UCSD-AML1 (cell line): ENCODE data around the gene FIBP.
A peak's percentile ranks its signal among the peaks of the same experiment; 100 is the strongest.

Experiments
- DNase-seq: peaks from one replicate; lab custom pipeline; 2025; ENCODE audit not compliant: unreplicated experiment; lab: John Stamatoyannopoulos, UW

Gene FIBP

DNA sequence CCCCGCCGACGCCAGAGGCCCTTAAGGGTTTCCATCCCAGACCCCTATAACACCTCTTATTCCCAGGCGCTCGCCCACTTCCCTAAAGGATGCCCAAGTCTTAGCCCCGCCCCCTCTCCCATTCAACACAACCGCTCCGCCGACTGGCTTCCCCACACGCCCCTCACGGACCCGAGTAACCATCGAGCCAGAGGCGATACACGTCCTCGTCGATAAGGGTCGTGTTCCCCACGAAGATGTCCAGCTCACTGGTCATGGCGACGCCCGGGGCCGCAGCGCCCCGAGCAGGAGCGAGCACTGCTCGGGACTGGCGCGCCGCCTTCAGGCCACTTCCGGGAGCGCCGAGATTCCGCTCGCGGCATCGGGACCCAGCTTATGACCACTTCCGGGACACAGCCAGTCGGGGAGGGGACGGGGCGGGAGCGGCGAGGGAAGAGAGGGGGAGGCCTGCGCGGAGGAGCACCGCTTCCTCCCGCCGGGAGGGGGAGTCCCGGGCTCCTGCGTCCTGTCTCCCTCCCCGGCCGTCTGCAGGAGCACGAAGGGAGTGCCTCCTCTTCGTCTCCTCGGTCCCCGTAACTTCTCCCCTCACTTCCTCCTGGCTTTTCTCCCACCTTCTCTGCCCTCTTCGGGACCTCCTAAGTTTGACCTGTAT, at the start of gene FIBP:
FIBP (minus strand) TSS at position 309 of the 652 bp plus-strand sequence; CDS start at position 256, 53 bp downstream.
- peak; percentile 98 for DNase-seq

GRCh38 chr11:65937766-65938165, 49.5 kb upstream of the FIBP start:
- DNase-seq: no peak

DNA sequence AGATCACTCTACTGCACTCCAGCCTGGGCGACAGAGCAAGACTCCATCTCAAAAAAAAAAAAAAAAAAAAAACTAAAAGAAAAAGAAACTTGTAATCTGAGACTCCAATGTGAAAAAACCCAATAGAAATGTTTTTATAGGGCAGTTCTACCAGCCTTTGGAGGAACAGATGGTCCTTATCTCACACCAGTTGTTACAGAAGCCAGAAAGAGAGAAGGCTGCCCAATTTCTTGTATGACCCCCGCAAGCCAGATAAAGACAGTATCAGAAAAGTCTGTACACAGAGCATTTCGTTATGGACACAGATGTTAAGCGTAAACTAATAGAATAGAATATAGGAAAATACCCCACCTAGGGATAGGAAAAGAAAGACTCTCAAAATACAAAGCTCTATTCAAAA, 45.7 kb upstream of the FIBP start:
- DNase-seq: no peak

GRCh38 chr11:65932558-65932919, 44.3 kb upstream of the FIBP start:
- no peak for DNase-seq

GRCh38 chr11:65931773-65932557, 43.7 kb upstream of the FIBP start:
- no peak for DNase-seq

DNA sequence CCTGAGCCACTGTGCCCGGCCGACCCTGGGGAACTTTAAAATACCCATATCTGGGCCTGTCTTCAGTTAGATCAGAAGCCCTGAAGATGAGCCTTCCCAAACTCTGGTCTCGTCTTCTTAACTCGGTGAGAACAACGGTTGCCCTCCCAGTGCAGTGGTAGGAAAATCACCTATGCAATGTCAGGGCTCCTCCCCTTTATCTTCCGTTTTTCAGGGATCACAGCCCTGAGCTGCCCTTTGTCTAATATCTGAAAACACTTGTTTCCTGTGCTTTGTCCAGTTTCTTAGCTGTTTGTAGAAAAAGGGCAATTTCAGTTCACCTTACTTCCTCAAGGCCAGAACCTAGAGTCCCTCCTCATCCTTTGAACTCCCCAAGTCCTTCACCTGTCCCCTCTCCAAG, 40.4 kb upstream of the FIBP start:
- DNase-seq: peak; percentile 22

DNA sequence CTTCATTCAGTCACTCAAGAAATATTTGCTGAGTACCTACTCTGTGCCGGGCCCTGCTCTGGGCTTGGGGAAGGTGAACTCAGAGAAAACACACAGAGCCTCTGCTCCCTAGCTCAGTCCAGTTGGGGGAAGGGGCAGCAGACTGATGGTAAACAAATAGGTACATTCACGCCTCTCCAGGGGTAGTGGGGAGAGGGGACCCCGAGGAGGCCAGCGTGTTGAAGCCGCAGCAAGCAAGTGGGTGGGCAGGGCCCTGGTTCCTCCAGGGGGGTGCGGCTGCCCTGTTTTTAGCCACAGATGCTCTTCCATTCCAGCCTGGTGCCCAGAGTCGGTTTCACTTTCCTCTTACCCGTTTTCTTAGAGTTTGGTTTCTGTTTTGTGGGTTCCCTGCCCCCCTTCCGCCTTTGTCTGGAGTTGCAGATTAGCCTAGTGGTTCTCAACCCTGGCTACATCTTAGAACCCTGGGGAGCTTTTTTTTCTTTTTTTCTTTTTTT, 39.7 kb upstream of the FIBP start:
- peak; percentile 68 for DNase-seq

- no peak for DNase-seq
Measured at GRCh38 chr11:65925397-65925796, 37.1 kb upstream of the FIBP start.

- no peak for DNase-seq
Measured at GRCh38 chr11:65922565-65922964, 34.3 kb upstream of the FIBP start.

- DNase-seq: no peak
Measured at GRCh38 chr11:65921876-65922275, 33.6 kb upstream of the FIBP start.

DNA sequence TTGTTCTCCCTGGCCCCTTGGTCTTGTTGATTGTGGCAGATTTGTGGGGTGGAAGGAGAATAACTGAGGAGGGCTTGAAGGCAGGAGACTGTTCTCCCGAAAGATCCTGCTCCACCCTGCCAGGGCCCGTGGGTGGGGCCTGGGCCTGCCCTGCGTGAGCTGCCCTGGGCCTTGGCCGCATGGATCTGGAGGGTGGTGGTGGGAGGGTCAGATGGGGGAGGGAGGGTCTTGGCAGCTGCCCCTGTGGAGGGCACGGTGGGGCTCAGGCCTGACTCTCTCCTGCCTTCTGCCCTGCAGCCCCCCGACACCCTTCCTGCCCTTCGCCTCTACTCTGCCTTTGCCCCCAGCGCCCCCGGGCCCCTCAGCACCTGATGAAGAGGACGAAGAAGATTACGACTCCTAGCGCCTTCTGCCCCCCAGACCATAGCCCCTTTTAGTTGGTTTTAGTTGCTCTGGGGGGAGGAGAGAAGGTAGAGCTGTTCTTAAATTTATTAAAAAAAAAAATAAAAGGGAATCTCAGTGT, 32.8 kb upstream of the FIBP start:
- DNase-seq: no peak

- DNase-seq: no peak
Measured at GRCh38 chr11:65920372-65920802, 32.1 kb upstream of the FIBP start.

- peak; percentile 67 for DNase-seq
Measured at GRCh38 chr11:65919573-65920371, 31.5 kb upstream of the FIBP start.

- DNase-seq: peak; percentile 99
Measured at GRCh38 chr11:65919141-65919572, 30.9 kb upstream of the FIBP start, which contains the start of gene DRAP1. Gene DRAP1 (plus strand): TSS chr11:65919426. CDS start chr11:65919502, 76 bp downstream.

DNA sequence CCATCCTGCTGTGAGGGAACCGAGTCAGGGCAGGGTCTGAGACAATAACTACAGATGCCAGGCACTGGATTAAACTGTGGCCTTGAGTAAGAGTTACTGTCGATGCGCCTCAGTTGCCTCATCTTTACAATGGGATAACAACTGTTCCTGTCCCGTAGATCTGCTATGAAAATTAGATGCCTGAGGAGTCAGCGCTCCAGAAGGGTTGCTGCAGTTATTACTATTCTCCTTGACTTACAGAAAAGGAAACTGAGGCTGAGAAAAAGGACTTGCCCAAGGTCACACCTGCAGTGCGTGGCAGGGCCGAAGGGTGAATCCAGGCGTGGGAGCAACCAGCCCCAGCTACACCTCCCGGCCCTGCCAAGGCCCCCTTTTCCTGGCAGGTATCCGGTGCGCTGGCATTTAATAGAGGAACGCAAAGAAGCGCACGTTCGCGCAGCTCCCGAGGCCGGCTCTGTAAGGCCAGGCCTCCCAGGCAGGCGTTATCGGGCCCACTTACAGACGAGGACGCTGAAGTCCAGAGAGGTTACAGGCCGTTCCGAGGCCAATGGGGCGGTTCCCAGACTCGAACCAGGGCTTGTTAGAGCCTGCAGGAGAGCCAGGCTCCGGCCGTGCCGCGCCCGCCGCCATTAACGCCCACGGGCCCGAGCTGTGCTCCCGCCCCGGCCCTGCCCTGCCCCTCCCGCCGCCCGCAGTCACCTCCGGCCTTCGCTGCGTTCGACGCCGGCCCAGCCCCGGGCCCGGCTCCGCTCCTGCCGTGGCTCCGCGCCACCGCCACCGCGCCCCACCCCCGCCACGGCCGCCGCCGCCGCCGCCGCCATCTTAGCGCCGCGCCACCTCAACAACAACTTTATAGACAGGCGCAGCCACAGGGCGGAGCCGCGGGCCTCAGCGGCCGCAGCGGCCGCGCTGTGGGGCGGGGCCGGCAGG, 30.2 kb upstream of the FIBP start, which contains the start of gene C11orf68:
C11orf68 (minus strand) TSS at position 852 of the 930 bp plus-strand sequence; CDS start at position 821, 31 bp downstream.
- no peak for DNase-seq

DNA sequence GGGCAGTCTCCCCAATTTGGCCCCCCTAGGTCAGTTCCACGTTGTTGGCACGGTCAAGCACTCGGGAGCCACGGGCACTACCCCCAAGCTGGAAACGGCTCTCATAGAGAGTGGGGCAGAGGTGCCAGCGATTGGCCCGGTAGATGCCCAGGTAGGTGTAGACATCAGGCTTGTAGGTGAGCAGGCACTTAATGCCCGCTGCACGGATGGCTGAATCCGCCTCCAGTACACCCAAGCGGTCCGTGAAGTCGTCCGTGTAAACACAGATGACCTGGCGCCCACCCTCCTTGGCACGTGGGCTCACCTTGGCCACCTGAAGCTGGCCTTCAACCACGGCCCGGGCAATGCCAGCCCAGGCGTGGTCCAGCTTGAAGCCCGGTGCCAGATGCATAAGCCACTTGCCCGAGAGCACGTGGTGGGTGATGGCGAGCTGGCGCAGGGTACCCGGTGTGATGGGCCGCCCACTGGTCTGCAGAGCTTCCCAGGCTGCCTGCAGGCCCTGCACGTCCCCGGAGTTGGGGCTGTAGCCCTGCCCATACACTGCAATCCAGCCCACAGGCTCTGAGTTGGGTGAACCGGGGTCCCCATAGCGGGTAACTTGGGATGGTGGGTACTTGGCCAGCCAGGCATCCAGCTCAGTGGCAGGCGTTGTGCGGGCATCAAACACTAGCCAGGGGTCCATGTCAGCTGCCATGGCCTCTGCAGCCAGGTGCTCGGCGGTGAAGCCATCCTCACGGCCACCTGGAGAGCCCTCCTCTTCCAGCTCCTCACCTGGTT, 29.4 kb upstream of the FIBP start:
- DNase-seq: no peak

- DNase-seq: no peak
Measured at GRCh38 chr11:65917077-65917433, 28.8 kb upstream of the FIBP start.

- DNase-seq: no peak
Measured at GRCh38 chr11:65916391-65916790, 28.1 kb upstream of the FIBP start.

GRCh38 chr11:65915821-65916251, 27.6 kb upstream of the FIBP start:
- DNase-seq: no peak
